Measurements from ENCODE around the gene SERGEF.

The SERGEF gene

DNA sequence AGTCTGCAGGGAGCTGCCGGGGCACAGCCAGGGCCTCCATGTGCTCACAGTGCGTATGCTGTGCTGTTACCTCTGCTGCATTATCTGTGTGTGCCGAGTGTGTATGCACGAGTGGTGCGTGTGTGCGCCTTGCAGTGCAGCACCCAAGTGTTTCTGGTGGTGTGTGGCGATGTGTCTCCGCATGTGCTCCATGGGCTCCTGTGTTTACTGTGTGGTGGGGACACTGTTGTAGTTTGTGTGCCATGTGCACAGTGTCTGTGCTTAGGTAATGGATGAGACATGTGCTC is 246.8 kb downstream of the SERGEF start:
- no peak for DNase-seq

DNA sequence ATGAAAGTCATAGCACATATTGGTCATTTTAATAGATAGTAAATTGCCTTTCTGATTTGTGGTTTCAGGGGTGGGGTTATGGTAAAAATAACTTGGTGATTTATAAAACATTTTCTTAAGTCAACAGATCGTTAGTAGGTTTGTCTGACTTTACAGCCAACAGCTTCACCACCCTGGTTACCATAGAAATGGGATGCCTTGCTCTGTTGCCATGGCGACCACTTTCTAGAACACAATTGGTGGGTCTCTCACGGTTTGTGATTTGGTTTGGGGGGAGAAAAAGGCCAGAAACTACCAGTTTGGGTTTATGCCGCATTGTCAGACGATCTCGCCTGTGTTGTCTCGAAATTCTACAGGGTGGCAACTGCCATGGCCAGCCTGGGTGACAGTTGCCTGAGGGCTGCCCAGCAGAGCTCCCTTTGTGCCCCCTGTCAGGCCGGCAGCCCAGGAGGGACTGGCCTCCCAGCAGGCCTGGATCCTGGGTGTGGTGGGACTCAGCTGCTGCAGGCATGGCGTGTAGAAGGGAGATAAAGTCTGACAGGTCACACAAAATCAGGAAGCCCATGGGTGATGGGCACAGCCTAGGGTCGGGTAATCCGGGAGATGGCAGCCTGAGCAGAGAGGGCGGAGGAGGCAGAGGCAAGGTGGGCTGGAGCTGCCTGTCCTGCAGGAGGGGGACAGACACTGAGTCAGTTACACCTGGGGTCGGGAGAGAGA is 247.3 kb downstream of the SERGEF start:
- DNase-seq: peak; percentile 17

DNA sequence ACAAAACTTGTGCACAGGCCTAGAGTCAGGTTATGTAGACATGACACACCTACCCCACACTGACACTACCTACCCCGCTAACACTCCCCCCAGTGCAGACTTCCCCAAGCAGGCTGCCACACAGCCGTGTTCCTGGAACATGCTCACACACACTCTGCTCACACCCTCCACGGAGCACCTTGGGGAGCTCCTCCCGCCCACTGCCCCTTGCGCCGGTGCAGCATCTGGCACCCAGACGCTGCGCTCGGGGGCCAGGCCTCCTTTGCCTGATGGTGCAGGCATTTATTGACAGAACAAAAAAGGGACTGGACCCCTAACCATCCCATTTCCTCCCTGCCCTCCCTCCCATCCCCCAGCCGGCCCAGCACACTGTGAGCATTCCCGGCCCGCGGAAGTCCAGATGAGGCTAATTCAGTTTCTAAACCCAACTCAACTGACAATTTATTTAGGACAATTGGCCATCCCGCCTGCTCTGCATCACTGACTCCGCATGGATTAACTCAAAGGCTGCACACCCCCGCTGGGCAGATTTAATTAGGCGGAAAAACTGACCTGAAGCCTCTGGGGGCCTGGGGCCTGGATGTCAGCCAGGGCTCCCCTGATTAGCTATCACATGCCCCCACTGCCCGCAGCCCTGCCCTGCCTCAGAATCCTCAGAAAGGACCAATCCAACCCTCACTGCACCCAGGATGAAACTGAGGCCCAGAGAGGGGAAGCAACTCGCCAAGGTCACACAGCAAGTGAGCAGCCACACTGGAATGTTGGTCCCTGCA is 248.2 kb downstream of the SERGEF start:
- no peak for DNase-seq

DNA sequence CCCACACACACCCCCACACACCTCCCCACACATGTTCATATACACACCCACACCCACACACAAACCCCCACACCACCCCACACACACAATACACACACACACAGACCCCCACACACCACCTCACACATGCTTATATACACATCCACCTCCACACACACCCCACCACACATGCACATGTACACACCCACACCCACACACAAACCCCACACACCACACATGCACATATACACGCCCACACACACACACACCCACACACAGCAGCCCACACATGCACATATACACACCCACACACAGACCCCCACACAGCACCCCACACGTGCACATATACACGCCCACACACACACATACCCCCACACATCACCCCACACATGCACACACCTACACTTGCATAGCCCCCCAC is 249.1 kb downstream of the SERGEF start:
- no peak for DNase-seq

DNA sequence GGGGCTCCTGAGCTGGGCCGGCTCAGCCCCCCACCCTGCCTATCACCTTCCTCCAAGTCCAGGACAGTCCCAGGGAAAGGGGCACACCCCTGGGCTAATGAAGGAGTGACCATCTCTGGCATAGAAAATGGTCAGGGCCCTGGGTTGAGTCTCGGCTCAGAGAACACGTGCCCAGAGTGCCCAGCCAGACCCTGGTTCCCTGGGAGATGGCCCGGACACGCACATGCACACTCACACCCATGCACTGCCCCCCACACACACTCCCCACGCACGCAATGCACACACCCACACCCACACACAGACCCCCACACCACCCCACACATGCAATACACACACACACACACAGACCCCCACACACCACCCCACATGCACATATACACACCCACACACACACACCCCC is 249.6 kb downstream of the SERGEF start:
- no peak for DNase-seq

DNA sequence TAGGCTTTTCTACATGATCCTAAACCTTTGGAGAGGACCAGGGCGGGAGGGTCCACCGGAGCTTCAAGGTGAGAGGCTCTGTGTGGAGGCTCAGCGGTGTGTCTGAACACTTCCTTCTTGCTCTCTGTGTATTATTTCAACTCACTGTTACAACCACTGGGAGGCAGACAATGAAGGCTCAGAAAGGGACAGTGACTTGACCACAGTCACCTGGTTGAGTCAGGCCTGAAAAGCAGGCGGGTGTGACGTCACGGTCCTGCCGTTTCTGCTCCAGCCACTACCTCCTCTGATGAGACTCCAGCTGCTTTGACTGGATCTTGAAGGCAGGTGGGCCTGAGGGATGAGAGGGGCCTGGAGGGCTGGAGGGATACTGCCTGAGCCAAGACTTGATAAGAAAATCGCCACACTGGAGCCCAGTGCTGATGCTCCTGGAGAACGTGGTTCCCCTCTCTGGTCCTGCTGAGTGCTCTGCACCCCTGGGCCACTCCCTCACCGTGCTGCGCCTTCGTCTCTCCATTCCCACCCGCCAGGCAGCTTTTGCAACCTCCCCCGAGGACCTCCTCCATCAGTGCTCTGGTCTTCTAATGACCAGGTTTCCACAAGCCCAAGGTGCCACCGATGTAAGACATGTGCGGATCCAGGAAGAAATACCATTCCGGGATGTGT is 250.4 kb downstream of the SERGEF start:
- peak; percentile 9 for DNase-seq

DNA sequence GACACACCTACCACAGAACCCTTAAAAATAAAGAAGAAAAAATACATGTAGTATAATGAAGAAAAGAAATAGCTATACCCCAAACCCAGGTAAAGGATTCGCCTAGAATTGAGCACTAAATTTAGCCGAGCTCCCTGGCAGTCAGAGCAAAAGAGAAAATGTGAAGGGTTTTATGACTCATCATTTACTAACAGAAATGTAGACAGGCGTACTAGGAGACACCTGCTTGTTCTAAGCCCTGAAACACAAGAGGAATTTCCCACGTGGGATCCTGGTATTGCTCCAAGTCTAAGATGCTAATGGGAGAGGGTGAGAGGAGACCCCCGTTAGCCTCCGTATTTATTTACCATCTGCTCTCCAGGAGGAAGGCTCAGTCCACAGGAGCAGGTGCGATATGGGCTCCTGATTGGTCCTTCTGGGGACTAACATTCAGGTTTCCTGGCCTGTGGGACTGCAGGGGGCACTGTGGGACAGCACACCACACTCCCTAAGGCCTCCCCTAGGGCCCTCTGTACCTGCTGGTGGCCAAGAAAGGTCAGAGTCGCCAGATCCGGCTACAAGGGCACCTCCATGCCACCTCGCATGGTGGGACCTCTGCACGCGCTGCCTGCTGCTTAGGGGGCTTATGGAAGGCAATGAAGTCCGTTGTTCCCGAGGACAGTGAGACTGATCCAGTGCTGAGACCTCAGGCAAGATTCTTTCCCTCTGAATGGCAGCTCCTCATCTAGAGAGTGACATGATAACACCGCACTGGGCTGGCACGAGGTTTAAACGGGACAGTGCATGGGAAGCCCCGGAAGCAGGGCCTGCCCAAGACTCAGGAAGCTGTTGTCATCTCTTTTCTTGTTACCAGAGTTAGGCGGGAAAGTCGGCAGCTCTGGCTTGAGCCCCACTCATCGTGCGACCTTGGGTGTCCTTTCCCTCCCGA is 252.5 kb downstream of the SERGEF start:
- peak; percentile 78 for DNase-seq

DNA sequence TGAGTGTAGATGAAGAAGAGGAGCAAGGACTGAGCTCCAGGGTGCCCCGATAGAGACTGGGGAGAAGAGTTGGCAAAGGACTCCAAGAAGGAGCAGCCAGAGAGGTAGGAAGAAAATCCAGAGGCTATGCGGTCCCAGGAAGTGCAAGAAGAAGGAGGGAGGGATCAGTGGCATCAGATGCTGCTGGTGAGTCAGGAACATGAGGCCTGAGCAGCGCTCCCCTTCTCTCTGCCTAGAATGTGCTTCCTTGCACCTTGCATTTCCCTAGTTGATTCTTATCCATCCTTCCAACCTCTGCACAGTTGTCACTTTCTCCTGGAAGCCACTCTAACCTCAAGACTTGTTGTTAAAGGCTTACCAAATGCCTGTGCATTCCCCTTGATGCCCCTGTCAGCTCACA is 257.0 kb downstream of the SERGEF start:
- no peak for DNase-seq

DNA sequence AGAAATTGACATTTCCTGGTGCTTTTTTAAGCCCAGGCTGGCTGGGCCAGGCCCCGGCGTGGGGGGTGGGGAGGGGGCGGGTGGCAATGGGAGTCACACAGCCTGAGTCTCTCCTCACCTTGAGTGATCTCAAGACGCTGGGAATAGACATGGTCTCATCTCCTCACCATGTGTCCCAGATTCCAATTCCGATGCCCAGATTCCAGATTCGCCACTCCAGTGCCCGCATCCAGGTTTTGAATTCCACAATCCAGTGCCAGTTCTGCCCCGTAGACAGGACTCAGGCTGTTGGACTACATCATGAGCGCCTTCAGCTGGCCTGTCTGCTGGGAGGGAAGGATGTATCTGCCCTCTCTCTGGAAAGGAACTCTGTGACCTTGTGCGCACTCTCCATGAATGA is 259.2 kb downstream of the SERGEF start:
- no peak for DNase-seq

DNA sequence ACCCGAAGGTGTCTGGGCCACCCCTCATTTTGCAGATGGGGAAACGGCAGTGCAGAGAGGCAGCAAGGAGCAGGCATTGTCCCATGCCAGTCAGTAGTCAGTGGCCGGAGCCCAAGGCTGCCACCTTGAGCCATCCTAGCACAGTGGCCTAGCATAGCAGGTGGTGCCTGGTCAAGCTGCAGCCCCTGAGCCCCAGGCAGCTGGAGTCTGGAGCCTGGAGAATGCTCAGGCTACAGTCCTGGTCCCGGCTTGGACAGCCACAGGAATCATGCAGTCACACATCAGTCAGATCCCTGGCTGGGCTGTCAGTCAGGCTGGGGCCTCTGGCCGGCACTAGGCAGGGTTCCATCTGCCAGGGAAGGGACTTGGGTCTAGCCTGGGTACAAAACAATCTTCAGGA is 259.7 kb downstream of the SERGEF start:
- DNase-seq: no peak

DNA sequence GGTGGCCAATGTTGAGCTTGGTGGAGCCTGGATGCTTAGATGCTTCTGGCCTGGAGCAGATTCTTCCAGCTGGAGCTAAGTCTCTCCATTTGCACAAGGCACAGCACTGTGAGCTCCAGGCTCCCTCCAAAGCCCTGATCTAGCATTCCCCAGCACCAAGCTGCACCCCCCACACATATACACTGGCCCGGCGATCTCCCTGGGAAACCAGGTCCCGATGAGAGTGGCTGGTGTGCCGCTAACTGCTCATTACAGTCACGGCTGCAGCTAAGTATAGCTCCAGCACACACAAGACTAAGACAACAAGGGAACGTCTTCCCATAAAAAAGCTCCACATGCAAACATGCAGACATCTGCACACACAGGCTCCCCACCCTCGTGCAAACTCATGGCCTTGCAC is 260.7 kb downstream of the SERGEF start:
- DNase-seq: no peak

DNA sequence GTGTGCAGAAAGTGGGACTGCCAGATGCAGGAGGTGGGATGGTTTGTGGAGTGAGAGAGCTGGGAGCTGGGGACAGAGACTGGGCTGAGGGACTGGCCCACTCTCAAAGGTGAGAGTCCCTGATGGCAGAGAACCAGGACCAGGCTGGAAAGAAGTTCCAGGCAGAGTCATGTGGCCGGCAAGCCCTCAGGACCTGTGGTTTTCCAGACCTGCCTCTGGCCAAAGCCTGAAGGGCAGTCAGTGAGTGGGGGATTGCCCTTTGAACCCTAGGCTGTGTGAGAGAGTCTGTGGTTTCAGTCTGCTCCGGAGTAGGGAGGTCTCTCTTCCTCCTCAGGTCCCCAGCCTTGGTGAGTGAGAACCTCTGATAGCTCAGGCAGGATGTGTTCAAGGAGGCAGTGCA is 261.3 kb downstream of the SERGEF start:
- no peak for DNase-seq

DNA sequence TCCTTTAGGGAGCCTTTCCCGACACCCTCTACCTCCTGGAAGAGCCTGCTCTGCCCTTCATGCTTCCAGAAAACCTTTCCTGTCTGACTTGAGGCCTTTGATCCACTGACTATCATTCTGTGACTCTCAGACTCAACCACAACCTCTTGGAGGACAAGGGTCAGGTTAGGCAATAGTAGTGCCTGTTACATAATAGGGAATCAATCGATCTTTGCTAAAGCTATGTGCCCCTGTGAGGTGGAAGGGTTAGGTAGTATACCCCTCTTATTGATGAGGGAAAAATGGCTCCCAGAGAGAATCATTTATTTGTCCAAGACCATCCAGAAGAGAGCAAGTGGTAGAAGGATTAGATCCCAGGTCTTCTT is 262.1 kb downstream of the SERGEF start:
- DNase-seq: no peak

DNA sequence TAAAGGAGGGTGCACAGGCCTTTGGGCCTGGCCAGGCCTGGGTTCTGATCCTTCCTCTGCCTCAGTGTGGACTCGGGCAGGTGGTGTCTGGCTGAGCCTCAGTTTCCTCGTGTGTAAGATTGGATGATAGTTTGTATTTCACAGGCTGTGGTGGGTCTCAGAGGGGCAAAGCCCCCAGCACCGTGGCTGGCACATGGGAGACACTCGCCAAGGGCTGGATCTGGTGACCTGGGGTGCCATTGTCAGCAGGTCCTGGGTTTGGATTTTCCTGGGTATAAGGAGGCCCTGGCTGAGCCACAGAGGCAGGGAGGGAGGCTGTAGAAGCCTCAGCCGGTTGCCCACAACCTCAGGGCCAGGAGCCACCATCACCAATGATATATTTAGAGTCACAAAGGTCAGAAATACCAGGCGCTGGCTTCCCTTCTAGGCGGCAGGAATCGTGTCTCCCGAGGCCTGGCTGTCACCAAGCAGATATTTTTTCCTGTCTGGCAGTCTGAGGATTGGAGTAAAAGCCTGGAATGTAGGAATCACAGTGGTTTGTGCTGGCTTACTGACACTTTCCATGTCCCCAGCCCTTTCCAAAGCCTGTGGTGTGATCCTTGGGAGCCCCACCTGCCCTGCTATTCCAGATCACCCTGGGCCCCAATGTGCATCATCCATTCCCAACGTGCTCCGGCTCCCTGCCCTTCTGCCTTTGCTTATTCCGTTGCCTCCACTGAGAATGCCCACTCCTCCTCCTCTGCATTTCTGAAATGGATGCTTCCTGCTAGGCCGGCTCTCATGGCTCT is 262.6 kb downstream of the SERGEF start:
- DNase-seq: no peak

DNA sequence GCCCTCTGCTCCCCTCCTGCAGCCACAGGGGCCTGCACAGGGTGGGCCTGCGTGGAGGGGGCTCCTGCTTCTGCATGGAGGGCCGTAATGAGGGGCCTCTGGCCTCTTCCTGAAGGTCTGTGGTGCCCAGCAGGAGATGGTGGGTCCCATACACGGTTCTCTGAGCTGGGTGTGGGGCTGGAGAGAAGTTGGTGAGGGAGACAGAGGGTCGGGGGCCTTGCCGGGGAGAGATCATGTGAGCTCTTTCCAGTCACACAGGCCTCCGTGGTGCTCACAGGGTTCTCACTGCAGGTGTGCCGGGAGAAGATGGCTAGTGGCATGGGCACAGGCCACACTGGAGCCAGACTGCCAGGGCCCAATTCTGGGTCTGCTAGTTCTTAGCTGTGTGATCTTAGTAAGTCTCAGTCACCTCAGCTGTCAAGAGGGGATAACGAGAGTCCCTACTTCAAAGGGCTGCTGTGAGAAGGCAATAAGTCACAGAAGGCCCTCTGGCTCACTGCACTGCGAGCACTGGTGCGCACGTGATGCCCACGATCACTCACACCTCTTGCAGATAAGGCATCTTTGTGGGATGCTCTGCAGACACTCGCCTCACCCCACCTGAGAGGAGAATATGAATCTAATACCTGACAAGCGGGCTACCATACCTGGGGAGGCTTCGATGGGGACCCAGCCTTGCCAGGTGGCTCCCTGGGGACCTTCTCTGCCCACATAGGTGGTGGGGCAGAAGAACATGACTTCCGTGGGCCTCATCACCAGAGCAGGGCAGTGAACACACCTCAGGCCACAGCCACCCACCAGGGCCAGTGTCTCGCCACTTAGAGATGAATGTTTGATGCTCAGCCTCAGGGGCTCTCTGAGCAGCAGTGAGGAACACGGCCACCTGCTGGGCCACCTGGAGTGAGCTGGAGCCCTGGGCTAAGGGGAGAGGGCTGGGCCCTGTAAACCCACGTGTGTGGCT is 263.8 kb downstream of the SERGEF start:
- no peak for DNase-seq

DNA sequence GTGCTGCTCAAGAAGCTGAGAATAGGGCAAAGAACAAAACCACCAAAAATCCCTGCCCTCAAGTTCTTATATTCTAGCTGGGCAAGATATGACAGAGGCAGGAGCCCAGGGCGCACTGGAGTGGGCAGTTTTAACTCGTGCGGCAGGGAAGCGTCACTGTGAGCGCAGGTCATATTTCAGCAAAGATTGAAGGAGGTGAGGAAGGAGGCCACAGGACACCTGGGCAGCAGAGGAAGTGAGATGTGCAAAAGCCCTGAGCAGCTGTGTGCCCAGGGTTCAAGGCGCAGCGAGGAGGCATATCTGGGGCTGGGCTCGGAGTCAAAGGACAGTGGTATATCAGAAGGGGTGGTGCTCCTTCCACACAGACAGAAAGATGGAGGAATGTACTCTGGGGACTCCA is 264.8 kb downstream of the SERGEF start:
- DNase-seq: no peak

DNA sequence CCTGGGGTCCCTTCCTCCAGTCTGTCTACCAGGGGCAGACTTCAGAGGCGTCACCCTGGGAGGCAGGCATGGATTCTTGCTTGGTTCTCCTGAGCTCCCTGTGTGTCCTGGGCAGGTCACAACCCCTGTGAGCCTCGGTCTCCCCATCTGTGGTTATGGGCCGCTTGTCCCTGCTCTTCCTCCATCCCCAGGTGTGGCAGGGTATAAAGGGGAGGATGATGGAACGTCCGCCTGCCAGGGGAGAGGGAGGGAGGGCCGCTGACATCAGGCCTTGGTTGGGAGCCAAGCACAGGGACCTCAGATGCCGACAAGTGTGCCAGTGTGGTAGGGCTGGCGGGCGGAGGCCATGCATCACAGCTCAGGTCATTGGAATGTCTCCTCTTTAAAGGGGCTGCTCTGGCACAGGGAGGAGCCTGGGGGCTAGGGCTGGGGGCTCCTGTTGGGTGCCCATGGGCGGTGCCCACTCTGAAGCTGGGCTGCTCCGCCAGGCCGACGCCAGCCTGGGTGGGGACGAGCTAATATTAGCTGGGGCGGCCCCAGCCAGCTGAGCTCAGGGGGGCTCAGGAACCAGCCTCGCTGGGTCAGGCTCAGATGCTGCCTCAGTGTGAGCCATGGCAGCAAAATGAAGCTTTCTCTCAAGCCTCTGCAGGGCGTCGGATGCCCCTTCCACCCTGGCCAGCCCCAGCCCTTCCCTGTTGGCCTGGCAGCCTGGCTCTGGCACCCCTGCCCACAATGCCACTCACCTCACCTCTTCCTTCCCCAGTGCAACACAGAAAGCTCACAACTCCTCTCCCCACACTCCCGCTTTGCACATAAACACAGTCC is 265.5 kb downstream of the SERGEF start:
- DNase-seq: no peak

DNA sequence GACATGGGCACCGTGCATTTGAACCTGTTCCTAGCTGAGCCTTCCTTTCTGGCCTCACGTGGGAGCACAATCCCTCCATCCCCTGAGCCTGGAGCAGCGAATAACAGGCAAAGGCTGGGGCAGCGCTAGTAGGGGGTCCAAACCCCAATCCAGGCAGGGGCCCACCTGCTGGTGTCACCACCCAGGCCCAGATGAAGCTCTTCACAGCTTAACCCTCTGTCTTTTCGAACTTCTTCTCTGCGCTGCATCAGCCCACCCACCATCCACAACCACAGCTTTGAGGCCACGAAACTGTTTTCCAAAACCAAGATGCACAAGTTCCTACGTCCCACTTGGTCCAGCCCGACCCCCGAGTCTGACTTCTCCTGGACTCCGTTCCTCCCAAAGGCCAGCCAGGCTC is 266.8 kb downstream of the SERGEF start:
- DNase-seq: no peak

DNA sequence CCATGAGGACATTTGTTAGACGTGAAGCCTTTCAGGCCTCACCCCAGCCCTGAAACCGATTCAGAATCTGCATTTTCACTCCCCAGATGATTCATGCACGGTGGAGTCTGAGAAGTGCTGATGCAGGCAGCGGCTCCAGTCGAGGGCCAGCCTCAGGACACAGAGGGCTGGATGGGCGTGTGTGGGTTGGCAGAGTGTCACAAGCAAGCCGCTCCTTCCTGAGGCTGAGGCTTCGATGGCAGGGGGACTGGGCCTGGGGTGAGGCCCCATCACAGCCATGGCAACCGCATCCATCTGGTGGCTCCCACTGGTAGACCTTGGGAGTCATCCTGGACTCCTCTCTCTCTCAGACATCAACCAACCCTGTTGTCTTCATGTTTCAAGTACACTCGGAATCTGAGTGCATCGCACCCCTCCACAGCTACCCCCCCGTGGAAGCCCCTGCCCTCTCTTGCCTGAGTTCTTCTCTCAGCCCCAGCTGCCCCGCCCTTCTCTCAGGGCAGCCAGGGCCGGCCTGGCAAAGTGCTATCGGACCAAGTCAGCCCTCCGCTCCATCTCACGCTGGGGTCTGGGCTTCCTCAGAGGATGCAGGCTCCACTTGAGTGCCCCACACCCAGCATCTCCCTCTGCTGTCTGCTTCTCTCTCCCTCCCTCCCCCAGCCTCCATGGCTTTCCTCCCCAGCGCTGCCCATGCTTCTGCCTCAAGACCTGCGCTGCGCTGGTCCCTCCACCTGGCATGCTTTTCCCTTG is 267.6 kb downstream of the SERGEF start:
- DNase-seq: no peak
